ENCODE data around the gene LDLRAD4.

LDLRAD4 gene

DNA sequence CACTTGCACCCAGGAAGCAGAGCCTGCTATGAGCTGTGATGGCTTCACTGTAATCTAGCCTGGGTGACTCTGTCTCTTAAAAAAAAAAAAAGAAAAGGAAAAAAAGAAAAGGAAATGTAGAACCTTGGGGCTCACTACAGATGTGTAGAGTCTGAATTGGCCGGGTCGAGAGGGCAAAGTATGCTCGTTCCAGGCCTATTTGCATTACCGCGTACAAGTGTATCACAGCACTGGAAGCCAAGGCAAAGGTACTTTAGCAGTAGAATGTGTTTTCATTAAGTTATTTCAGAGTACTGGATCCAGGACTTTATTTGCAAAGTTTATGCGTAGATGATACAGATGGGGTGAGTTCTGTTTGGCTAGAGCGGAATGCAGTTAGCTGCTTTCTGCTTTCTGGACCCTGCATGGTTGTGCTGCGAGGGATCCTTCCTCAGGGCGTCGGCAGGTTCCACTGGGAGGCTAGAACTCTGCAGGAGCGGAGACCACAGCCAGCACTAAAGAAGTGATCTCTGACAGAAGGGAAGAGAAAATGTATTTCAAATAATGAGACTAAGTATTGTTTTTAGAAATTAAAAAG is 51.8 kb downstream of the LDLRAD4 start:
- H3K27me3 ChIP-seq (replicated peaks in 2 of 5; ENCODE audit: control insufficient read depth in 4 of 5, insufficient read depth in 5 of 5, low read length in 4 of 5): no peaks in the 10 kb centered on the region
- H3K4me3 ChIP-seq (ENCODE audit: control insufficient read depth in 1 of 7, extremely low read depth in 1 of 7, insufficient read depth in 4 of 7, low read depth in 2 of 7, low read length in 6 of 7): no peak overlapping the region
- ChIA-PET POLR2A (no interaction called here), CTCF (interaction anchor here (1.2 kb wide), 1 partner anchor 28 kb away, joined by 3 read pairs; no protein-coding TSS in a partner anchor)
- no peak for DNase-seq
- no peaks in the 10 kb centered on the region for H3K36me3 ChIP-seq (ENCODE audit: control insufficient read depth in 4 of 4, insufficient read depth in 4 of 4, low read length in 3 of 4)
- peaks cover 11 to 30% (median 16%) of the 10 kb centered on the region in 4 experiments for H3K4me1 ChIP-seq (ENCODE audit: control extremely low read depth in 1 of 4, control insufficient read depth in 4 of 4, insufficient read depth in 4 of 4, low read length in 3 of 4)
- H3K27ac ChIP-seq (ENCODE audit: insufficient read depth in 1 of 2, low read depth in 1 of 2, low read length in 2 of 2, poor library complexity in 1 of 2, severe bottlenecking in 2 of 2): no peak overlapping the region
- no peaks in the 10 kb centered on the region for H3K9me3 ChIP-seq (ENCODE audit: control extremely low read depth in 1 of 5, control insufficient read depth in 4 of 5, insufficient read depth in 2 of 5, low read depth in 1 of 5, low read length in 4 of 5)
- WGBS (ENCODE audit: insufficient coverage): 98% methylated on average over 11 of the region's 11 CpGs

DNA sequence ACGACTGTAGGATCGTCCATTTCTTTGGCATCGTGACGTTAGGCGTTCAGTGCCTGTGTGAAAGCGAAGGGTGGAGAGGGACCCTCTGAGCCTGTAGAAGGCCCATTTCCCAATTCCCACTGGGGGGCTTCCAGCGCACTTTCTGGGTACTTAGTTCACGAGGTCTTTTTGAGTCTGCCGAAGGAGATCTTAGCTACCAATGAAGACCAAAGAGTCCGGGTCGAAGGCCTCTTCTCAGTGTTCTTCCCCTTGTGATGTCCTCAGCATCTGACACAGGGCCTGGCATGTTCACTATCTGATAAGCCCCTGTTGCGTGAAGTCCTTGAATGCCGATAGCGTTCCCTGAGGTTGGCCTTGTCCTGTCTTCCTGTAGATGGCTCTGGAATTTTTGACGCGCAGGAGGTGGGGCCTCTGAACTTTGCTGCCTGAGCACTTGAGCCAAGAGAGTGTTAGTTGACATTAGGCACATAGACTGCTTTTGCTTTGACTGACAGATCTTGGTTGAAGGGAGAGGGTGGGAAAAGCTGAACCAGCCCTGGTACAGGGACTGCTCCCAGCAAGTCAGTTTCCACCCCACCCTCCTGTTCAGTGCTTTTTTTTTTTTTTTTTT is 52.8 kb downstream of the LDLRAD4 start:
- H3K27me3 ChIP-seq (replicated peaks in 2 of 5; ENCODE audit: control insufficient read depth in 4 of 5, insufficient read depth in 5 of 5, low read length in 4 of 5): no peaks in the 10 kb centered on the region
- DNase-seq: no peak
- peaks cover 11 to 30% (median 16%) of the 10 kb centered on the region in 4 experiments for H3K4me1 ChIP-seq (ENCODE audit: control extremely low read depth in 1 of 4, control insufficient read depth in 4 of 4, insufficient read depth in 4 of 4, low read length in 3 of 4)
- H3K4me3 ChIP-seq (ENCODE audit: control insufficient read depth in 1 of 7, extremely low read depth in 1 of 7, insufficient read depth in 4 of 7, low read depth in 2 of 7, low read length in 6 of 7): no peak overlapping the region
- H3K36me3 ChIP-seq (ENCODE audit: control insufficient read depth in 4 of 4, insufficient read depth in 4 of 4, low read length in 3 of 4): no peaks in the 10 kb centered on the region
- H3K9me3 ChIP-seq (ENCODE audit: control extremely low read depth in 1 of 5, control insufficient read depth in 4 of 5, insufficient read depth in 2 of 5, low read depth in 1 of 5, low read length in 4 of 5): no peaks in the 10 kb centered on the region
- no peak overlapping the region for H3K27ac ChIP-seq (ENCODE audit: insufficient read depth in 1 of 2, low read depth in 1 of 2, low read length in 2 of 2, poor library complexity in 1 of 2, severe bottlenecking in 2 of 2)
- WGBS (ENCODE audit: insufficient coverage): over 99% methylated on average over 12 of the region's 16 CpGs
- CTCF ChIA-PET: interaction anchor here (0.6 kb wide), 1 partner anchor 71 kb away, joined by 3 read pairs; no protein-coding TSS in a partner anchor
- POLR2A ChIA-PET: no interaction called here

DNA sequence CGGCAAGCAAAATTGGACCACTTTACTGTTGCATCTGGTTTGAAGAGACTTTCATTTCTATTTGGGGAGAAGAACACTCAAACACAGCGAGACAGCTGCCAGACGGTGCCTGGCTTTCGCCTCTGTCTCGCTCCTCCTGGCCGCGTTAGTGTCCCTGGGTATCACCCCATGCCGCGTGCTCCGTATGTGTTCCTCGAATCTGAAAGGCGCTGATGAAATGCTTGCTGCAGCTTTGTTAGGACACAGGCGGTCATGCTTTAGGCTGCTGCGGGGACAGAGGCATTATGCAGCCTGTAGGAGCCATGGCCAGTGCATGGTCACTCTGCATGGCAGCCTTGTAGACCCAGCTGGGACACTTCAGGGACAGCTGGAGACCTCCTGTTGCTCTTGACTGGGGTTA is 53.9 kb downstream of the LDLRAD4 start:
- 97% methylated on average over 14 of the region's 14 CpGs for WGBS (ENCODE audit: insufficient coverage)
- Histone ChIP-seq H3K36me3 (ENCODE audit: control insufficient read depth in 4 of 4, insufficient read depth in 4 of 4, low read length in 3 of 4) (no peaks in the 10 kb centered on the region), H3K4me3 (ENCODE audit: control insufficient read depth in 1 of 7, extremely low read depth in 1 of 7, insufficient read depth in 4 of 7, low read depth in 2 of 7, low read length in 6 of 7) (no peak overlapping the region), H3K27ac (ENCODE audit: insufficient read depth in 1 of 2, low read depth in 1 of 2, low read length in 2 of 2, poor library complexity in 1 of 2, severe bottlenecking in 2 of 2) (no peak overlapping the region), H3K4me1 (ENCODE audit: control extremely low read depth in 1 of 4, control insufficient read depth in 4 of 4, insufficient read depth in 4 of 4, low read length in 3 of 4) (peaks cover 11 to 28% (median 16%) of the 10 kb centered on the region in 4 experiments), H3K27me3 (replicated peaks in 2 of 5; ENCODE audit: control insufficient read depth in 4 of 5, insufficient read depth in 5 of 5, low read length in 4 of 5) (no peaks in the 10 kb centered on the region), H3K9me3 (ENCODE audit: control extremely low read depth in 1 of 5, control insufficient read depth in 4 of 5, insufficient read depth in 2 of 5, low read depth in 1 of 5, low read length in 4 of 5) (no peaks in the 10 kb centered on the region)
- no peak for DNase-seq
- CTCF ChIA-PET: interaction anchor here (0.6 to 1.1 kb wide), 2 partner anchors 29 to 276 kb away, joined by 3 read pairs; no protein-coding TSS in a partner anchor
- POLR2A ChIA-PET: no interaction called here

DNA sequence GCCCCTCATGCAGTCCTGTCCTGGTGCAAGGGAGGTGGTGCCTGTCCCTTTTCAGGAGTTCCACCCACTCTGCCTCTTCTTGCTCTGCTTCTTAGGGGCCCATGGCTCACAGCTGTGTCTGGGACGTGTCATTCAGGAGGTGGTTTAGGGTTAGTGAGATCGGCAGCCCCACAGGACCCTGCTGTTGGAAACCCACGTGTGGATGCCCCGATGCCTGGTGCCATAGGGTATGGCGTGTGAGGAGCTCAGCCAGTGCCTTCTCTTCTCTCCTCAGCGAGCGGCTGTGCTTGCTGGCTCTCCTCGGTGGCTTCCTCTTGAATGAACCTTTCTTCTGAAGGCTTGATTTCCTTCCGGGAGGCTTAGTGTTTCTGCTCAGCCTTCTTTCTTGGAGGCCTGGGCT is 55.2 kb downstream of the LDLRAD4 start:
- CTCF ChIA-PET: interaction anchor here (1.3 kb wide), 1 partner anchor 24 kb away, joined by 5 read pairs; no protein-coding TSS in a partner anchor
- Histone ChIP-seq H3K36me3 (ENCODE audit: control insufficient read depth in 4 of 4, insufficient read depth in 4 of 4, low read length in 3 of 4) (peaks cover 0 to 4% (median 0%) of the 10 kb centered on the region in 4 experiments), H3K27ac (ENCODE audit: insufficient read depth in 1 of 2, low read depth in 1 of 2, low read length in 2 of 2, poor library complexity in 1 of 2, severe bottlenecking in 2 of 2) (no peak overlapping the region), H3K4me1 (ENCODE audit: control extremely low read depth in 1 of 4, control insufficient read depth in 4 of 4, insufficient read depth in 4 of 4, low read length in 3 of 4) (peaks cover 9 to 15% (median 12%) of the 10 kb centered on the region in 4 experiments), H3K27me3 (replicated peaks in 2 of 5; ENCODE audit: control insufficient read depth in 4 of 5, insufficient read depth in 5 of 5, low read length in 4 of 5) (no peaks in the 10 kb centered on the region), H3K9me3 (ENCODE audit: control extremely low read depth in 1 of 5, control insufficient read depth in 4 of 5, insufficient read depth in 2 of 5, low read depth in 1 of 5, low read length in 4 of 5) (no peaks in the 10 kb centered on the region), H3K4me3 (ENCODE audit: control insufficient read depth in 1 of 7, extremely low read depth in 1 of 7, insufficient read depth in 4 of 7, low read depth in 2 of 7, low read length in 6 of 7) (no peak overlapping the region)
- 65% methylated on average over 5 of the region's 9 CpGs for WGBS (ENCODE audit: insufficient coverage)
- POLR2A ChIA-PET: no interaction called here
- DNase-seq: no peak

DNA sequence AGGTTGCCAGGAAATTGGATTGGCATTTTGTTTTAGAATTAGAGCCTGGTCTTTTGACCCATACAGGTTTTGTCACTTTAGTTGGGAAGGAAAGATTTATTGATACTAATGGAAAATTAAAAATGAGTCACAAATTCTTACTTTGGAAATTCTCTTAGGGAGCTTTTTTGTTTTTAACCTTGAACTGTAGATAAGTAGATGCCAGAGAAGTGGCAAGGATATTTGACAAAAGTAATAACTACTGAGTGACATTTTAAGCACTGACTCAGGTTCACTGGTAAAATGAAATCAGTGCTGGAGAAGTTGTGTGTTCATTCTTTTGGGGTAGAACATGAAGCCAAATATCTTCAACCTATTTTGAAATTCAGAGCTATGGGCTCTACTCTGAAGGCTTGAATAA is 56.5 kb downstream of the LDLRAD4 start:
- DNase-seq: no peak
- ChIA-PET CTCF (interaction anchor here (0.7 to 1.0 kb wide), 2 partner anchors 9 to 251 kb away, joined by 3 to 4 read pairs; no protein-coding TSS in a partner anchor), POLR2A (no interaction called here)
- Histone ChIP-seq H3K4me3 (ENCODE audit: control insufficient read depth in 1 of 7, extremely low read depth in 1 of 7, insufficient read depth in 4 of 7, low read depth in 2 of 7, low read length in 6 of 7) (no peak overlapping the region), H3K9me3 (ENCODE audit: control extremely low read depth in 1 of 5, control insufficient read depth in 4 of 5, insufficient read depth in 2 of 5, low read depth in 1 of 5, low read length in 4 of 5) (no peaks in the 10 kb centered on the region), H3K36me3 (ENCODE audit: control insufficient read depth in 4 of 4, insufficient read depth in 4 of 4, low read length in 3 of 4) (peaks cover 0 to 6% (median 2%) of the 10 kb centered on the region in 4 experiments), H3K27ac (ENCODE audit: insufficient read depth in 1 of 2, low read depth in 1 of 2, low read length in 2 of 2, poor library complexity in 1 of 2, severe bottlenecking in 2 of 2) (no peak overlapping the region), H3K27me3 (replicated peaks in 2 of 5; ENCODE audit: control insufficient read depth in 4 of 5, insufficient read depth in 5 of 5, low read length in 4 of 5) (no peaks in the 10 kb centered on the region), H3K4me1 (ENCODE audit: control extremely low read depth in 1 of 4, control insufficient read depth in 4 of 4, insufficient read depth in 4 of 4, low read length in 3 of 4) (peaks cover under 1 to 3% (median 2%) of the 10 kb centered on the region in 4 experiments)

DNA sequence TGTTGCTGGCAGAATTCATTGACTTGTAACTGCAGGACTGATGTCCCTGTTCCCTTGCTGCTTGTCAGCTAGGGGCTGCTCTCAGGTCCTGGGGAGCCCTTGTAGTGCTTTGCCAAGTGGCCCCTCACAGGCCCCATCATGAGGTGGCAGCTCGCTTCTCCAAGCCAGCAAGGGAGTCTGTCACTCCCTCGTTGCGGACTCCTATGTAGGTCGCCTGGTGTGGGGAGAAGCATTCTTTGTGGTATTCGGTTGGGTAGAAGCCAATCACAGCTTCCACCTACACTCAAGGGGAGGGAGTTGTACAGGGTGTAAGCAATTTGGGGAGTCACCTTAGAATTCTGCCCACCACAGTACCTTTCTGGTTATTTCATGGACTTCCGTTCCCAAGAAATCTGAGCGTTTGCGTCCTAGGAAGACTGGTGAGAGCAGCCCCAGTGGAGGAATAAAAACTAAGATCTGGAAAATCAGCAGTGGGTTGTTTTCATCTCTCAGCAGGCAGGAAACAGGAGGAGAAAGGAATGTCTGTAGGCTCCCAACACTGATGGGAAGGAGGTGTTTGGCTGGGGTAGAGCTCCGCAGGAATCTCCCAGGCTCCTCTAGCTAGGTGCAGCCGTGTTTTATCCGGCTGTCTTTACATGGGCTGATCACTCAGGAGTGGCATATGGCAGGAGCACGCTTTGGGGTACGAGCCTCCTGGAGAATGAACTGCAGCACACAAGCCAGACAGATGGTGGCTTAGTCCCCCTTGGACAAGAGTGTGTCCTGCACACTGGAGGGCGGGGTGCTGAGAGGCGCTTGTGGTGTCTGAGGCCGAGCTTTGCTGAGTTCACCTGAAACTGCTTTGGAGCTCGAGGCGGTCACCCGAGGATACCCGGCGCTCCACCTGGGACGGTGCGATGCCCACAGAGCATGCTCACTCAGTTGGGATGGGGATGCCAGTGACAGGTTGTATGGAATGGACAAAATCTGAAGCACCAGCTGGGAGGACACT is 58.3 kb downstream of the LDLRAD4 start:
- peaks cover 0 to 9% (median 6%) of the 10 kb centered on the region in 4 experiments for H3K36me3 ChIP-seq (ENCODE audit: control insufficient read depth in 4 of 4, insufficient read depth in 4 of 4, low read length in 3 of 4)
- H3K4me3 ChIP-seq (ENCODE audit: control insufficient read depth in 1 of 7, extremely low read depth in 1 of 7, insufficient read depth in 4 of 7, low read depth in 2 of 7, low read length in 6 of 7): no peak overlapping the region
- H3K27ac ChIP-seq (ENCODE audit: insufficient read depth in 1 of 2, low read depth in 1 of 2, low read length in 2 of 2, poor library complexity in 1 of 2, severe bottlenecking in 2 of 2): no peak overlapping the region
- 95% methylated on average over 18 of the region's 23 CpGs for WGBS (ENCODE audit: insufficient coverage)
- POLR2A ChIA-PET: no interaction called here
- CTCF ChIA-PET: interaction anchor here (1.0 to 1.8 kb wide), 2 partner anchors 13 to 105 kb away, joined by 3 to 4 read pairs; no protein-coding TSS in a partner anchor
- H3K27me3 ChIP-seq (replicated peaks in 2 of 5; ENCODE audit: control insufficient read depth in 4 of 5, insufficient read depth in 5 of 5, low read length in 4 of 5): no peaks in the 10 kb centered on the region
- H3K4me1 ChIP-seq (ENCODE audit: control extremely low read depth in 1 of 4, control insufficient read depth in 4 of 4, insufficient read depth in 4 of 4, low read length in 3 of 4): peaks cover 0 to 3% (median 1%) of the 10 kb centered on the region in 4 experiments
- no peaks in the 10 kb centered on the region for H3K9me3 ChIP-seq (ENCODE audit: control extremely low read depth in 1 of 5, control insufficient read depth in 4 of 5, insufficient read depth in 2 of 5, low read depth in 1 of 5, low read length in 4 of 5)
- no peak for DNase-seq
